HepG2 (cell line): Measurements from ENCODE around the gene SETD1A. TPM values are rescaled to one million over a fixed set of nuclear protein-coding genes. Genes with fewer than 3 reads are reported as not detected.

Source experiments
- BORCS8-MEF2B ChIP-seq: sonication (generic); formaldehyde crosslinking; IDR thresholded peaks from 2 replicates; pipeline ENCODE4 v1.8.0; 2022; ENCODE audit warnings: mild to moderate bottlenecking, missing genetic modification reagents
- CCAR2 ChIP-seq: fragments of 200-400 bp; formaldehyde crosslinking; optimal IDR thresholded peaks from 2 replicates; pipeline ENCODE3; 2018; ENCODE audit warnings: low read depth, mild to moderate bottlenecking, low read length, moderate library complexity
- CREBL2 ChIP-seq: sonication (generic); formaldehyde crosslinking; IDR thresholded peaks from 2 replicates; pipeline ENCODE4 v1.8.1; 2023; ENCODE audit warnings: missing genetic modification reagents, mild to moderate bottlenecking, borderline replicate concordance
- EED ChIP-seq: sonication (generic); formaldehyde crosslinking; IDR thresholded peaks from 2 replicates; pipeline ENCODE4 v1.5.0; 2020; ENCODE audit warnings: mild to moderate bottlenecking, missing genetic modification reagents
- IRX3 ChIP-seq: sonication (generic); formaldehyde crosslinking; IDR thresholded peaks from 2 replicates; pipeline ENCODE4 v1.8.1; 2023; ENCODE audit warnings: mild to moderate bottlenecking, low read depth, missing genetic modification reagents, borderline replicate concordance
- ISX ChIP-seq: sonication (generic); formaldehyde crosslinking; conservative IDR thresholded peaks from 2 replicates; pipeline ENCODE4 v1.5.0; 2020; ENCODE audit warnings: missing genetic modification reagents
- KDM1A ChIP-seq: IDR thresholded peaks from 2 replicates; pipeline ENCODE4 v1.6.1; 2016; ENCODE audit warnings: missing compliant biosample characterization
- KDM2A ChIP-seq: sonication (generic); formaldehyde crosslinking; IDR thresholded peaks from 2 replicates; pipeline ENCODE4 v1.4.0; 2020; ENCODE audit warnings: low read depth, missing genetic modification reagents, borderline replicate concordance
- MED13 ChIP-seq: sonication (generic); formaldehyde crosslinking; IDR thresholded peaks from 2 replicates; pipeline ENCODE4 v1.5.0; 2020; ENCODE audit warnings: missing genetic modification reagents
- NBN ChIP-seq: fragments of 450-650 bp; conservative IDR thresholded peaks from 2 replicates; pipeline ENCODE4 v1.6.1; 2017
- PATZ1 ChIP-seq: sonication (generic); formaldehyde crosslinking; IDR thresholded peaks from 2 replicates; pipeline ENCODE4 v1.4.0; 2020; ENCODE audit warnings: missing genetic modification reagents
- RNF219 ChIP-seq: sonication (generic); formaldehyde crosslinking; IDR thresholded peaks from 2 replicates; pipeline ENCODE4 v1.5.0; 2020; ENCODE audit warnings: mild to moderate bottlenecking, missing genetic modification reagents
- SMYD3 ChIP-seq: sonication (generic); formaldehyde crosslinking; IDR thresholded peaks from 2 replicates; pipeline ENCODE4 v1.8.1; 2023; ENCODE audit warnings: mild to moderate bottlenecking, missing genetic modification reagents
- TBL1XR1 ChIP-seq: fragments of 150-350 bp; IDR thresholded peaks from 2 replicates; pipeline ENCODE4 v1.6.1; 2014; ENCODE audit warnings: borderline replicate concordance, low read length; ENCODE audit not compliant: partially characterized antibody
- TCF12 ChIP-seq, 2 experiments: fragments of 450-650 bp in 1 of 2; sonication (generic) in 1 of 2; formaldehyde crosslinking in 1 of 2; IDR thresholded peaks; 2 replicates each; pipeline versions ENCODE4 v1.6.1 to v1.8.0; 2017 to 2022; ENCODE audit warnings: antibody characterized with exemption in 1 of 2, mild to moderate bottlenecking in 1 of 2, missing genetic modification reagents in 1 of 2, moderate library complexity in 1 of 2
- TSC22D2 ChIP-seq: sonication (generic); formaldehyde crosslinking; IDR thresholded peaks from 2 replicates; pipeline ENCODE4 v1.5.1; 2020; ENCODE audit warnings: missing genetic modification reagents, mild to moderate bottlenecking, borderline replicate concordance
- ZFX ChIP-seq: sonication (generic); formaldehyde crosslinking; IDR thresholded peaks from 2 replicates; pipeline ENCODE4 v1.4.0; 2020; ENCODE audit warnings: mild to moderate bottlenecking, low read depth, missing genetic modification reagents, moderate library complexity
- ZFYVE20 ChIP-seq: sonication (generic); formaldehyde crosslinking; IDR thresholded peaks from 2 replicates; pipeline ENCODE4 v1.8.0; 2023; ENCODE audit warnings: low read depth, mild to moderate bottlenecking, moderate library complexity, missing genetic modification reagents, borderline replicate concordance
- ZNF136 ChIP-seq: sonication (generic); formaldehyde crosslinking; IDR thresholded peaks from 2 replicates; pipeline ENCODE4 v1.8.1; 2022; ENCODE audit warnings: low read depth, mild to moderate bottlenecking, moderate library complexity, missing genetic modification reagents
- ZNF17 ChIP-seq: sonication (generic); formaldehyde crosslinking; IDR thresholded peaks from 2 replicates; pipeline ENCODE4 v1.5.0; 2020; ENCODE audit warnings: mild to moderate bottlenecking, missing genetic modification reagents
- ZNF280B ChIP-seq: sonication (generic); formaldehyde crosslinking; IDR thresholded peaks from 2 replicates; pipeline ENCODE4 v1.5.0; 2020; ENCODE audit warnings: missing genetic modification reagents, mild to moderate bottlenecking, borderline replicate concordance
- ZNF44 ChIP-seq: sonication (generic); formaldehyde crosslinking; IDR thresholded peaks from 2 replicates; pipeline ENCODE4 v1.5.1; 2020; ENCODE audit warnings: mild to moderate bottlenecking, missing genetic modification reagents
- ZNF703 ChIP-seq: sonication (generic); formaldehyde crosslinking; IDR thresholded peaks from 2 replicates; pipeline ENCODE4 v1.5.1; 2020; ENCODE audit warnings: missing genetic modification reagents, mild to moderate bottlenecking, moderate library complexity, borderline replicate concordance
- polyA plus RNA-seq, 8 experiments: library from polyadenylated mRNA; depleted of rRNA in 3 of 8; stranded (reverse) in 7 of 8; unstranded in 1 of 8; fragments of >200 nt; fragmentation: Illumina TruSeq in 4 of 8; extraction: Trizol in 4 of 8; gene quantifications; 2 replicates each; pipeline versions ENCODE4 v1.2.1 to v1.2.3, GENCODE V29; 2011 to 2016; ENCODE audit warnings: low read depth in 4 of 8, missing spikeins in 1 of 8, mixed read lengths in 1 of 8; ENCODE audit not compliant: insufficient read depth in 1 of 8
- total RNA-seq, 5 experiments: library from RNA; depleted of rRNA; stranded (reverse); fragments of >200 nt; fragmentation: Illumina TruSeq; extraction: Trizol; gene quantifications; 2 replicates each; pipeline ENCODE4 v1.2.3, GENCODE V29; 2016; ENCODE audit warnings: low read depth in 1 of 5

SETD1A gene
- total and polyA plus RNA-seq, 2 of the 13 experiments (the other 11 are each of a cell fraction or from before 2014, with no cell fraction given) = 3.8 to 5.6 TPM

- TF ChIP-seq CCAR2 (no peak), ZNF703 (CRISPR knock-in tag) (no peak; the same call in 1 of the 2 replicates), PATZ1 (CRISPR knock-in tag) (peak; percentile 50; the same call in 1 of the 2 replicates), TCF12 (IDR thresholded peaks at IDR 0.05) (no peak), TCF12 (CRISPR knock-in tag; IDR thresholded peaks at IDR 0.05) (no peak; the same call in 1 of the 2 replicates), NBN (no peak), ZFYVE20 (CRISPR knock-in tag) (no peak), EED (peak; percentile 15; the same call in 1 of the 2 replicates), ZNF17 (0 out of 2 replicates have a peak, but pooled peaks have one; percentile 51), MED13 (CRISPR knock-in tag) (no peak), SMYD3 (CRISPR knock-in tag) (no peak), ISX (CRISPR knock-in tag) (no peak), IRX3 (CRISPR knock-in tag) (no peak), BORCS8-MEF2B (CRISPR knock-in tag) (peak; percentile 21; the same call in 1 of the 2 replicates), CREBL2 (CRISPR knock-in tag) (0 out of 2 replicates have a peak, but pooled peaks have one; percentile 64), TBL1XR1 (no peak), KDM2A (CRISPR knock-in tag) (no peak; the same call in 1 of the 2 replicates), RNF219 (CRISPR knock-in tag) (no peak), KDM1A (CRISPR knock-in tag) (no peak), ZNF280B (CRISPR knock-in tag) (no peak; the same call in 1 of the 2 replicates), ZNF44 (peak; percentile 88; the same call in 1 of the 2 replicates), ZNF136 (peak; percentile 97; the same call in 1 of the 2 replicates), ZFX (CRISPR knock-in tag) (peak; percentile 37), TSC22D2 (CRISPR knock-in tag) (peak; percentile 55; the same call in 1 of the 2 replicates)
These were observed 76.3 kb downstream of the SETD1A start (continued) for GRCh38 chr16:31033709-31034492.
